Measurements from ENCODE around the gene OTUD5.

DNA sequence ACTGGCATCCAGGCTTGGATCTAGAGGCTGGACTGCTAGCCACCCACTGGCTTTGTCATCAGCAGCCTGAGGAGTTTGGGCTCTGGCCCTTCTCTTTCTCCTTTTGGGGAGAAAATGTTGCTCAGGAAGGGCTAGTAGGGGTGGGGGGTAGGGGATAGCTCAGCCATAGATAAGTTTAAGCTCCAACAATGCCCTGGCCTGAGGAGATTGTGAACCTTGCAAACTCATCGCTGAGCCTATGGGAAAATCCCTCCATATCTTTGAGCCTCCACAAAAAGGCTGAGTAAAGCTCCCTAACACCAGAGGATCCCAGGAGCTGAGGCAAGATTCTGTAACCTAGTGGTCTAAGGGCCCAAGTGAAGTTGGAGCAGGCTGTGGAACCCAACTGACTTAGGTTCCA, 8.8 kb downstream of the OTUD5 start:
- TF ChIP-seq, protein P1, sequence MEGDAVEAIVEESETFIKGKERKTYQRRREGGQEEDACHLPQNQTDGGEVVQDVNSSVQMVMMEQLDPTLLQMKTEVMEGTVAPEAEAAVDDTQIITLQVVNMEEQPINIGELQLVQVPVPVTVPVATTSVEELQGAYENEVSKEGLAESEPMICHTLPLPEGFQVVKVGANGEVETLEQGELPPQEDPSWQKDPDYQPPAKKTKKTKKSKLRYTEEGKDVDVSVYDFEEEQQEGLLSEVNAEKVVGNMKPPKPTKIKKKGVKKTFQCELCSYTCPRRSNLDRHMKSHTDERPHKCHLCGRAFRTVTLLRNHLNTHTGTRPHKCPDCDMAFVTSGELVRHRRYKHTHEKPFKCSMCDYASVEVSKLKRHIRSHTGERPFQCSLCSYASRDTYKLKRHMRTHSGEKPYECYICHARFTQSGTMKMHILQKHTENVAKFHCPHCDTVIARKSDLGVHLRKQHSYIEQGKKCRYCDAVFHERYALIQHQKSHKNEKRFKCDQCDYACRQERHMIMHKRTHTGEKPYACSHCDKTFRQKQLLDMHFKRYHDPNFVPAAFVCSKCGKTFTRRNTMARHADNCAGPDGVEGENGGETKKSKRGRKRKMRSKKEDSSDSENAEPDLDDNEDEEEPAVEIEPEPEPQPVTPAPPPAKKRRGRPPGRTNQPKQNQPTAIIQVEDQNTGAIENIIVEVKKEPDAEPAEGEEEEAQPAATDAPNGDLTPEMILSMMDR (IDR thresholded peaks at IDR 0.05; ENCODE audit: low read length), result no peak
- TF ChIP-seq EZH2 (optimal IDR thresholded peaks at IDR 0.05; ENCODE audit: low read depth, low read length) (no peak), EZH2phosphoT487 (IDR thresholded peaks at IDR 0.05; ENCODE audit: low read length) (no peak)

Data from MM.1S (cell line).